ENCODE measurements around the gene DHX32.
"Not testable (repeated sequence)": the region's sequence is repeated elsewhere in the genome, so short reads cannot be mapped to it uniquely, and the experiment has no call there.

The DHX32 gene, protein sequence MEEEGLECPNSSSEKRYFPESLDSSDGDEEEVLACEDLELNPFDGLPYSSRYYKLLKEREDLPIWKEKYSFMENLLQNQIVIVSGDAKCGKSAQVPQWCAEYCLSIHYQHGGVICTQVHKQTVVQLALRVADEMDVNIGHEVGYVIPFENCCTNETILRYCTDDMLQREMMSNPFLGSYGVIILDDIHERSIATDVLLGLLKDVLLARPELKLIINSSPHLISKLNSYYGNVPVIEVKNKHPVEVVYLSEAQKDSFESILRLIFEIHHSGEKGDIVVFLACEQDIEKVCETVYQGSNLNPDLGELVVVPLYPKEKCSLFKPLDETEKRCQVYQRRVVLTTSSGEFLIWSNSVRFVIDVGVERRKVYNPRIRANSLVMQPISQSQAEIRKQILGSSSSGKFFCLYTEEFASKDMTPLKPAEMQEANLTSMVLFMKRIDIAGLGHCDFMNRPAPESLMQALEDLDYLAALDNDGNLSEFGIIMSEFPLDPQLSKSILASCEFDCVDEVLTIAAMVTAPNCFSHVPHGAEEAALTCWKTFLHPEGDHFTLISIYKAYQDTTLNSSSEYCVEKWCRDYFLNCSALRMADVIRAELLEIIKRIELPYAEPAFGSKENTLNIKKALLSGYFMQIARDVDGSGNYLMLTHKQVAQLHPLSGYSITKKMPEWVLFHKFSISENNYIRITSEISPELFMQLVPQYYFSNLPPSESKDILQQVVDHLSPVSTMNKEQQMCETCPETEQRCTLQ

DNA sequence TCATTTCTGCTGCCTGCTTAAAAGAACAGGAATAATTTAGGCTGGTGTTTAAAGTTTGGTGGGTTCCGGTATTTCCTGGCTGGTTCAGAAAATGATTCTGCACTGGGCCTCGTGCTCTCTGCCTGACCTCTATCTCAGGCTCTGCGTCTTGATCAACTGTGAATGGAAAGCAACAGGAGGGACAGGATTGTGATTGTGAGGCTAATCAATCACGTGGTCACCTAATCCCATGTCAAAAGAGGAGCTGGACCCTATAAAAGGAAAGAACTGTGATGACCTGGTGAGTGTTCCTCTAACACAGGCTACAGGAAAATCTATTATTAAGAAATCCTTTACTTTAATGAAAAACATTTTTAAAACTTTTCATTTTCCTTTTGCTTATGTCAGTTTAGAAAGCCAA is at the start of gene DHX32:
DHX32 (minus strand) TSS at position 101 of the 400 bp plus-strand sequence. CDS start 468 bp downstream, outside the sequence.
- no peak for DNase-seq (ENCODE audit: low spot score)

DNA sequence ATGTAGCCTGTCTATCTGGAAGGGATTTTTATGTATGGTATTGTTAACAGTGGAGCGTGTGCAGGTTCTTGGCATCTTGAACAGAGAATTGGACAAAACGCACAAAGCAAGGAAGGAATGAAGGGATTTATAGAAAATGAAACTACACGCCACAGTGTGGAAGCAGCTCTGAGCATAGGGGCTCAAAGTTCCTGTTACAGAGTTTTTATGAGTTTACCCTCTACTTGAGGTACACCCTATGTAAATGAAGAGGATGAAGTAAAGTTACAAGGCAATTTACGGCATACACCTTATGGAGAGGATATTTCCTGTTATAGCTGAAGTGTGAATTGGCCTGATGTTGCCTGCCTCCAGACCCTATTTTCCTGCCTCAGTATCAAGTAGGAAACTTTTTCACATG is 48.5 kb upstream of the DHX32 start:
- no peak for DNase-seq (ENCODE audit: low spot score)

DNA sequence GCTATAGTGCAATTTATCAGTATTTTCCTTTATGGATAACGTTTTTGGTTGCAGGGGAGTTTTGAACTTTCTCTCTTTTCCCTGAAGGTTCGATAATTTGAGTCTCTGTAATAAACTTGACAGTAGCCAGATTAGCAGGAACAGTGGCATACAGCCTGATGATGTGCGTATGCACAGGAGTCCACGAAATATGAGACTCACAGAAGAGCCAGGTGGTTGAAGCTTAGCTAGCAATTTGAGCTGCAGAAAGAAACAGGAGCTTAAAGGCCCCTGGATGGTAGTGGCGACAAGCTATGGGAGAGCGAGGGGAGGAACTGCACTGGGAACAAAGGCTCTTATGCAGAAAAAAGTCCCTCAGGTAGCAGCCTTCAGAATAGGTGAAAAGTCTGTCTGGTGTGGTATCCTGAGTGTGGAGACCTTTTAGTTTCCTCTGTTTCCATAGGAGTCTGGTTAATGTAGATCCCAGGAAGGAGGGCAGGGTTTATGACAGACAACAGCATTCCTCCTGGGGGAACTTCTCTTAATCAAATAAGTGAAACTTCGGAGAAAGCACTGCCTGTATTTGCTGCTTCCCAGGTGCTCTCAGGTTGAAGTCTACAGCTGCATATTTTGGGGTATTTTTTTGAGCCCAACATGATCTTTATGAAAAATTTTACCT is 48.0 kb upstream of the DHX32 start:
- DNase-seq (ENCODE audit: low spot score) = no peak

DNA sequence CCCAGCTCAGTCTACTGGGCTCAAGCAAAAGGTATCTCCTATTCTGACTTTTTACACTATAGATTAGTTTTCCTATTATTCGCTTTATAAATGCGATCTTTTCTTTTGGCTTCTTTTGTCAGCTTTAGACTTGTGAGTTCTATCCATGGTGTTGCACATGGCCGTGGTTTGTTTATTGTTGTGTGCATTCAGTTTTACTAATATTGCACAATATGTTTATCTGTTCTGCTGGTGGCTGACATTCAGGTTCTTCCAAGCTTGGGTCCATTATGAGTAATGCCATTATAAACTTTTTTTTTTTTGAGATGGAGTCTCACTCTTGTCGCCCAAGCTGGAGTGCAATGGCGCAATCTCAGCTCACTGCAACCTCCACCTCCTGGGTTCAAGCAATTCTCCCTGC is 46.2 kb upstream of the DHX32 start:
- DNase-seq (ENCODE audit: low spot score) = not testable (repeated sequence)

DNA sequence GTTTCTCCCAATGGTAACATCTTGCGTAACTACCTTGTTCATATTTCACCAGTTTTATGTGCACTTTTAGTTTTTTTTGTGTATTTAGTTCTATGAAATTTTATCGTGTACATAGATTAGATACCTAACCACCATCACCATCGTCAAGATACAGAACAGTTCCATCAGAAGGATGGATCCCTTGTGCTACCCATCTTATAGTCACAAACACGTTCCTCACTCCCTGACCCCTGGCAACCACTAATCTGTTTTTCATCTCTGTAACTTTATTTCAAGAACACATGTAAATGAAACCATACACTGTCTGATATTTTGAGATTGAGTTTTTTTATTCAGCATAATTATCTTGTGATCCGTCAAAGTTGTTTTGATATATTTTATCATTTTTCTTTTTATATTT is 45.2 kb upstream of the DHX32 start:
- DNase-seq (ENCODE audit: low spot score) = no peak

DNA sequence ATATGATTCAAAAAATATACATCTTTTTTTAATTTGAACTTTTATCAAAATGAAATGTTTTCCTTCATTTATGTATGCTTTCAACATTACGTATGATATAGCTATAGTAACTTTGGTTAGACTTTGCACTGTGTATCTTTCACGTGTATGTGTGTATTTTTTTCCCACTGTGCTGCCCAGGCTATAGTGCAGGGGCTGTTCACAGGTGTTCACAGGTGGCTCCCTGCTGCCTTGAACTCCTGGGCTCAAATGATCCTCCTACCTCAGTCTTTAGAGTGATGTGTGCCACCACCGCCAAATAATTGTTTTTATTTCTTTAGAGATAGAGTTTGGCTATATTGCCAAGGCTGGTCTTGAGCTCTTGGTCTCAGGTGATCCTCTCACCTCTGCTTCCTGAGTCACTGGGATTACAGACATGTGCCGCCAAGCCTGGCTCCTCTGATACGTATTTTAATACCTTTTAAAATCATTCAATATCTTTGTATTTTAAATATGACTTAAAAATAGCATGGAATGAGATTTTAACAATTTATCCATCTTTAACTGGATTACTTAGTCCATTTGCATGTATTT is 44.3 kb upstream of the DHX32 start:
- DNase-seq (ENCODE audit: low spot score) = no peak

DNA sequence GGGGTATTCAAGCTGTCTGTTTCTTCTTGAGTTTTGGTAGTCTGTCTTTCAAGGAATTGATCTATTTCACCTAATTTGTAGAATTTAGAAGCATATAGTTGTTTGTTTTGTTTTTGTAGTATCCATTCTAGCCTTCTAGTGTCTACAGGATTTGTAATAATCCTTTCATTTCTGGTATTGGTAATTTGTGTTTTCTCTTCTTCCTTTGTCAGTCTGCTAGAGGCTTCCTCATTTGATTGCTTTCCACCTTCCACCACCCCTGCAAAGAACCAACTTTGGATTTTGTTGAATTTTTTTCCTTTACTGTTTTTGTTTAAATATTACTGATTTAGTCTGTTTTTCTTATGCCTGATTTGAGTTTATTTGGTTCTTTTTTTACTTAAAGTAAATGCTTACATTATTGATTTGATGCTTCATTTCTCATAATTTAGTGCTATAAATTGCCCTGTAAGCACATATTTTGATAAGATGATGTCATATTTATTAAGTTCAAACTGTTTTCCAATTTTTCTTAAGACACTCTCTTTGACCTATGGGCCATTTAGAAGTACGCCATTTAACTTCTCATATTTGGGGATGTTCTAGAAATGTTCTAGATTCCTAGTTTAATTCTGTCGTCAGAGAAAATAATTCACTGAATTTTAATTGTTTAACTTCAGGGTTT is 40.7 kb upstream of the DHX32 start:
- not testable (repeated sequence) for DNase-seq (ENCODE audit: low spot score)

DNA sequence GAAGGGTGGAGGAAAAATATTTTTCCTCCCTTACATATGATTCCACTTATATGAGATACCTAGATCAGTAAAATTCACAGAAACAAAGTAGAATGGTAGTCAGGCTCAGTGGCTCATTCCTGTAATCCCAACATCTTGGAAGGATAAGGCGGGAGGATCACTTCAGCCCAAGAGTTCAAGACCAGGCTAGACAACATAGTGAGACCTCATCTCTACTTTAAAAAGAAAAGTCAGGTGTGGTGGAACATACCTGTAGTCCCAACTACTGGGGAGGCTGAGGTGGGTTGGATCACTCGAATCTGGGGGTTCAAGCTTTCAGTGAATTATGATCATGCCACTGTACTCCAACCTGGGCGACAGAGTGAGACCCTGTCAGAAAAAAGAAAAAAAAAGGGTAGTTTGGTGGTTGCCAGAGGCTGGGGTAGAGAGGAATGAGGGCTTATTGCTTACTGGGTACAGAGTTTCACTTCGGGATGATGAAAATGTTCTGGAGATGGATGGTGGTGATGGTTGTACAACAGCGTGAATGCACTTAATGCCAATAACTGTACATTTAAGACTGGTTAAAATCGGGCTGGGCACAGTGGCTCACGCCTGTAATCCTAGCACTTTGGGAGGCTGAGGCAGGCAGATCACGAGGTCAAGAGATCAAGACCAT is 36.7 kb upstream of the DHX32 start:
- DNase-seq (ENCODE audit: low spot score) = not testable (repeated sequence)

DNA sequence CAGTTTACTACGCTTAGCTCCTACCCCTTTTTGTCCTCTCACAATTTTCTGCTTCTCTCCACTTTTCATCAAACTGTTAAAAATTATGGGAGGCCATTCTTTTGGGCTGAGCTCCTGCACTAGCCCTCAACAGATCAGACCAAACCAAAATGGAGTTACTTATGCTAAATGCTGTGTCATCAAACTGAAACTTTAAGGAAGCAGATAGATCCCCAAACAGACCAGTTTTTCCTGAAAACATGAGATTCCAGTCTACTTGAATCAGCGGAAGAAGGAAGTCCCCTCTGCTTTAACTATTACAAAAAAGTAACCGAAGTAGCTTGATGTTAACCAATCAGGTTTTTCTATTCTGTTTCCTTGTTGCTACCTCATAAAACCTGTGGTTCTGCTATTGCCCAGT is 35.9 kb upstream of the DHX32 start:
- DNase-seq (ENCODE audit: low spot score) = no peak

DNA sequence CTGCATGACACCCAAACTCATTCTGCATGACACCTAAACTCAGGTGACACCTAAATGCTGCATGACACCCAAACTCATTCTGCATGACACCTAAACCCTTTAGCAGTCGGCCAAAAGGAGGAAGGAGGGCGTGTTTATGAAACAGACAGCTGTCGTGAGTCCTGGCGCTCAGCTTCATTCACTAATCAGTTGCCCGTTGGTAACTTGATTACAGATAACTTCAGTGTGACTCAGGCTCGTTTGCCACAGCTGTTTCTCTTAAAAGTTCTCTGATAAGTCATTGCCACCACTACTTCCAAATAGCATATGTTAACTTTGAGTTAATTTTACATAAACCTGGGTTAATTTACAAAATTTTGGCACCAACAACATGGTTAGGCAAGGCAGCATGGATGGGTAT is 32.2 kb upstream of the DHX32 start:
- DNase-seq (ENCODE audit: low spot score) = not testable (repeated sequence)

DNA sequence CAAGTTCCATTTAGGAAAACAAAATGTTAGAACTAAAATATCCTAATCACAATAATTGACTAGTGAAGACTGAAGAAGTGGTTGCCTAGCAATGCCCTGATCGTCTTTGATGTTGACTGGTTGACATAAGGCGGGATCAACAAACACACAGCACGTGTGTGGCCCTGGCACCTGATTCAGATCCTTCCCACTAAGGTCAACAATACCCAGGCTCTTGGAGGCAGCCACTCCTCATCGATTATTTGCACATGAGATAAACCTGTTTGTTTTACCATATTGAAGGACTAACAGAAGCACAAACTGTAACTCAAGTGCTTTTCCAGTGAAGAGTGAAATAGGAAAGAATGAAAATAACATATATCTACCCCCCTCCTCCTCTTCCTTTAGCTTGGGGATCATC is 30.9 kb upstream of the DHX32 start:
- DNase-seq (ENCODE audit: low spot score) = no peak

DNA sequence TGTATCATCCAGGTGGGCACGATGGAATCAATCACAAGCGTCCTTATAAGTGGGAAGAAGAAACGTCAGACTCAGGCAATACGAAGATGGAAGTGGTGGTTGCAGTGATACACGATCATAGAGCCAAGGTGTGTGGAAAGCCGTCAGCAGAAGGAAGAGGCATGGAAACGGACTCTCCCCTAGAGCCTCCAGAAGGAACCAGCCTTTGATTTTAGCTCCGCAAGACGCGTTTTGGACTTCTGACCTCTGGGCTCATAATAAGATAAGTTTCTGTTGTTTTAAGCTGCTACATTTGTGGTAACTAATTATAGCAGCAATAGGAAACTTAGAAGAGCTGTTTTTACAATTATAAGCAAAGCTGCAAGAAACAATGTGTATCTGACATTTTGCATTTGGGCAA is 30.1 kb upstream of the DHX32 start:
- DNase-seq (ENCODE audit: low spot score) = no peak

DNA sequence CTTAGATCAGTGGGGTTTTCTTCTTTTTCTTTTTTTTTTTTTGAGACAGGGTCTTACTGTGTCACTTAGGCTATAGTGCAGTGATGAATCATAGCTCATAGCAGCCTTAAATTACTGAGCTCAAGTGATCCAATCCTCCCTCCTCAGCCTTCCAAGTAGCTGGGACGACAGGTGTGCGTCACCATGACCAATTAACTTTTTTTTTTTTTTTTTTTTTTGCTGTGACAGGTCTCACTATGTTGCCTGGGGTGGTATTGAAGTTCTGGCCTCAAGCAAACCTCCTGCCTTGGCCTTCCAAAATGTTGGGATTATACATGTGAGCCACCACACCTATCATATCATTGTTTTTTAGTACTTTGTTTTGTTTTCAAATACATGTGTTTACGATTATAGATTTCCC is 28.4 kb upstream of the DHX32 start:
- not testable (repeated sequence) for DNase-seq (ENCODE audit: low spot score)

DNA sequence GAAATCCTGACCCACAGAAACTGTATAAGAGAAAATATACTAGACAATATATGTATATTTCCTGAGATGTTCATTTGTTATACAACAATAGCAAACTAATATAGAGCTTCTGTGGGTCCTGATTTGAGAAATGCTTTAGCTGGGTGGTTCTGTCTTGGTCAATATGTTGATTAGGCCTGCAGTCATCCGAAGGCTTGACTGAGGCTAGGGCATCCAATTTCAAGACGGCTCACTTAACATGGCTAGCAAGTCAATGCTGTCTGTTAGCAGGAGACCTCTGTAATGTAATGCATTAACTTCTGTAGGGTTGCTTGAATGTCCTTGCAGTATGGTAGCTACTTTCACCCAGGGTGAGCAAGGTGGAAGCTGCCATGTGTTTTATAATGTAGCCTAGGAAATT is 27.7 kb upstream of the DHX32 start:
- not testable (repeated sequence) for DNase-seq (ENCODE audit: low spot score)

DNA sequence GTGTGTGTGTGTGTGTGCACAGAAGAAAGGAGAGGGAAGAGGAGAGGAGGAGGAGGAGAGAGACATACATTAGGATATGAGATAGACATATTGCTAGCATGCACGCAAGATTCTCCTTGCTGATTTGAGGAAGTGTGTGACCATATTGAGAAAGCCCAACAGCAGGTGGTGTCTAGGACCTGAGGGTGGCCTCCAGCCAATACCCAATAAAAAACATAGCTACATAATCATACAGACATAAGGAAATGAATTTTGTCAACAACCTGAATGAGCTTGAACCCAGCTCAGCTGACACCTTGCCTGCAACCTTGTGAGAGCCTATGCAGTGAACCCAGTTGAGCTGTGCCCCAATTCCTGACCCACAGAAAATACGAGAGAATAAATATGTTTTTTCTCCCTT is 26.5 kb upstream of the DHX32 start:
- DNase-seq (ENCODE audit: low spot score) = not testable (repeated sequence)

DNA sequence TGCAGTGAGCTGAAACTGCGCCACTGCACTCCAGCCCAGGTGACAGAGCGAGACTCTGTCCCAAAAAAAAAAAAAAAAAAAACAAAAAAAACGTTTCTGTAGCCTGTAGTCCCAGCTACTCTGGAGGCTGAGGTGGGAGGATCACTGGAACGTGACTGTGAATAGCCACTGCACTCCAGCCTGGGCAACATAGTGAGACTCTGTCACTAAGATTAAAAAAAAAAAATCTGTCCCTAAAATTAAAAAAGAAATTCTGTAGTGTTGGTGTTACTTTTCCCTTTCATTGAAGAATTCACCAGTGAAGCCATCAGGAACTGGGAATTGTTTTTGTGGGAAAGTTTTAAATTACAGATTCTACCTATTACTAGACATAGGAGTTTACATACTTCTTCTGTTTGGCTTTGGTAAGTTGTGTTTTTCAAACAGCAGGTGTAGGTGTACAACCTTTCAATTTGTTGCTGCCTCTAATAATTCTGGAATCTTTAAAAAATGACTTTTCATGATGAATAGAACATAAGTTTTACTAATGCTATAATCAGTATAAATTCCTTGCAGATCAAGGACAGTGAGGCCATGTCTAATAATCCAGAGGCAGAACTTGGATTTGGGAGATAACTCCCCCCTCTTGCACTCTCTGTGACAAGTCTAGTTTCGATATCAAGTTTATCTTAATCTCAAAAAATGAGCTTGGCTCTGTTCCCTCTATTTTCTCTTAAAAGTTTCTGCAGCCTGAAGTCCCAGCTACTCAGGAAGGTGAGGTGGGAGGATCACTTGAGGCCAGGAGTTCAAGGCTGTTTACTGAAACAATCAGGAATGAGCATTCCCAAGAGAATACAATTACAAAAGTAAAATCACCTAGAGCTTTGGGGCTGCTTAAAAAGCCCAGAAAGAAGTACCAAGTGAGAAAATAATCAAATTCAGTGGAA is 24.2 kb upstream of the DHX32 start:
- DNase-seq (ENCODE audit: low spot score) = not testable (repeated sequence)

DNA sequence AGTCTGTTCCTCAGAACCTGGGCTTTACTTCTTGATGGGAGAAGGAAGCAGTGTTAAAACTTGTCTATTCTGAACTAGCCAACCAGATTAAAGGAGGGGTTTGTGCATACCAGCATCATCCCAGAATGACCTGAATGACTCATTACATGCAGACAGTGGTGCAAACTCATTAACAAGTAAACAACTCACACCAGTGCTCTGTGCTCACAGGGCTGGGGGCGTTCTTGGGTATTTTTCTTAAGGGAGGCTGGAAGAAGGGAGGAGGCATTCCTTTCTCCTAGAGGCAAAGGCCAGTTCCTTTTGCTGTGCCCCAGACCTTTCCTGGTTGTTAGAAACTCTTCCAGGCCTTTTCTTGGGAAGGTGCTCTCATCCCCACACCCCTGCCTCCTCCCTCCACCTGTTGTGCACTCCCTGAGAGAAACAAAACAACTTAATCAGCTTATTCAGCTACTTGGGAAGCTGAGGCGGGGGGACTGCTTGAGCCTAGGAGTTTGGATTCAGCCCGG is 22.1 kb upstream of the DHX32 start:
- DNase-seq (ENCODE audit: low spot score) = not testable (repeated sequence)

DNA sequence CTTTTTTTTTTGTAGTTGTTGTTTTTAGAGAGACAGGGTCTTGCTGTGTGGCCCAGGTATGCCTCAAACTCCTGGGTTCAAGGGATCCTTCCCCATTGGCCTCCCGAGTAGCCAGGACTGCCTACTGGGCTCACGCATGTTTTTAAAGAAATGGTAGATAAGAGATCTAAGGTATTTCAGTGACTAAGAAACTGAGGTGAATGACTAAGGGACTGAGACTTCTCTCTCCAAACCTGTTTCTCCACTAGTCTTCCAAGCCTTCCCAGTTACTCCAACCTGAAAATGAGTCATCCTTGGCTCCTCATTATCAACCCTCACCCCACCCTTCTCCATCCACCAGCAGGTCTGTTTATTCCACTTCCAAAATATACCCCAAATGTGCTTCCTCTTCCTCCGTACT is 19.9 kb upstream of the DHX32 start:
- not testable (repeated sequence) for DNase-seq (ENCODE audit: low spot score)

DNA sequence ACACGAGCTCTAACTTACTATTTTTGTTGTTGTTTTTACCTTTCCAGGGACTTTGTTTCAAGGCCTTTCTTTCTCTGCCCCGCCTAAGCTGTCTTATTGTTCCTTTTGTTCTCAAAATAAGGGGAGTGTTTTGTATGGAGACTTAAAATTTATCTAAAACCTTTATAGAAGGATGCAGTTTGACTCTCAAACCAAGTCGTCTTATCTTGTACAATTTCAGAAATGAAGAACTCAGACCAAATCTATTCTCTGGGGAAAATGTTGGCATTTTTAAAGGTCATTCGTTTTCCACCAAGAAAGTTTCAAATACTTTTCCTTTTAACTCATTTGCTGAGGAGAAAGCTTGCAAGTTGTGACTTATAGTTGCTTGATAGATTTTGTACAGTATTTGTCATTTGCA is 16.2 kb upstream of the DHX32 start:
- not testable (repeated sequence) for DNase-seq (ENCODE audit: low spot score)
